Measurements from ENCODE around the gene CDT1. TPM values are rescaled to one million over a fixed set of nuclear protein-coding genes. Genes with fewer than 3 reads are reported as not detected.

Gene CDT1
- total RNA-seq, 3 donors from 2014 or later, result 2.9 to 20.9 (median 7.6) TPM

- DNase-seq (no peak), ATAC-seq (no peak)
- Histone ChIP-seq H3K4me1 (ENCODE audit: low read depth) (peaks cover 3% of the 10 kb centered on the region), H3K4me3 (no peak overlapping the region), H3K9me3 (no peaks in the 10 kb centered on the region), H3K36me3 (ENCODE audit: low read depth) (no peaks in the 10 kb centered on the region)
- intact Hi-C loops (cut with DNase I, micrococcal nuclease), result no loop called here
- no peak for TF ChIP-seq CTCF (IDR thresholded peaks at IDR 0.05)
Measured at GRCh38 chr16:88831838-88832237, 28.2 kb downstream of the CDT1 start.

GRCh38 chr16:88833086-88833485 lies 29.5 kb downstream of the CDT1 start:
- intact Hi-C loops (cut with DNase I, micrococcal nuclease), result no loop called here
- no peaks in the 10 kb centered on the region for H3K36me3 ChIP-seq (ENCODE audit: low read depth)

GRCh38 chr16:88834670-88835069 lies 31.1 kb downstream of the CDT1 start:
- TF ChIP-seq CTCF (IDR thresholded peaks at IDR 0.05), result no peak
- intact Hi-C loops (cut with DNase I, micrococcal nuclease), result no loop called here

More at GRCh38 chr16:88833086-88833485, 29.5 kb downstream of the CDT1 start:
- TF ChIP-seq CTCF (IDR thresholded peaks at IDR 0.05), result no peak
- H3K9me3 ChIP-seq, result no peaks in the 10 kb centered on the region
- ATAC-seq (no peak), DNase-seq (no peak)
- H3K4me1 ChIP-seq (ENCODE audit: low read depth), result no peaks in the 10 kb centered on the region
- H3K4me3 ChIP-seq, result no peak overlapping the region

GRCh38 chr16:88835383-88835782 lies 31.8 kb downstream of the CDT1 start:
- no peak for DNase-seq
- no peaks in the 10 kb centered on the region for H3K4me1 ChIP-seq (ENCODE audit: low read depth)
- H3K36me3 ChIP-seq (ENCODE audit: low read depth), result no peaks in the 10 kb centered on the region
- intact Hi-C loops (cut with DNase I, micrococcal nuclease), result no loop called here
- no peak overlapping the region for H3K4me3 ChIP-seq
- peak; percentile 46 for ATAC-seq
- H3K9me3 ChIP-seq, result no peaks in the 10 kb centered on the region
- no peak for TF ChIP-seq CTCF (IDR thresholded peaks at IDR 0.05)

More at GRCh38 chr16:88834670-88835069, 31.1 kb downstream of the CDT1 start:
- Histone ChIP-seq H3K4me3 (no peak overlapping the region), H3K36me3 (ENCODE audit: low read depth) (no peaks in the 10 kb centered on the region), H3K4me1 (ENCODE audit: low read depth) (no peaks in the 10 kb centered on the region), H3K9me3 (no peaks in the 10 kb centered on the region)
- DNase-seq (no peak), ATAC-seq (no peak)

- no peak for TF ChIP-seq CTCF (IDR thresholded peaks at IDR 0.05)
- no peak for DNase-seq
- intact Hi-C loops (cut with DNase I, micrococcal nuclease), result no loop called here
- H3K4me1 ChIP-seq (ENCODE audit: low read depth), result no peaks in the 10 kb centered on the region
- no peaks in the 10 kb centered on the region for H3K9me3 ChIP-seq
- no peak overlapping the region for H3K4me3 ChIP-seq
- no peak for ATAC-seq
- H3K36me3 ChIP-seq (ENCODE audit: low read depth), result no peaks in the 10 kb centered on the region
Measured at GRCh38 chr16:88835818-88836217, 32.2 kb downstream of the CDT1 start.

- DNase-seq, result no peak
- TF ChIP-seq CTCF (IDR thresholded peaks at IDR 0.05), result no peak
- intact Hi-C loops (cut with DNase I, micrococcal nuclease), result no loop called here
- H3K4me1 ChIP-seq (ENCODE audit: low read depth), result no peaks in the 10 kb centered on the region
- no peaks in the 10 kb centered on the region for H3K36me3 ChIP-seq (ENCODE audit: low read depth)
- no peak for ATAC-seq
- H3K4me3 ChIP-seq, result no peak overlapping the region
- no peaks in the 10 kb centered on the region for H3K9me3 ChIP-seq
Measured at GRCh38 chr16:88836791-88837190, 33.2 kb downstream of the CDT1 start.

Measured in mucosa of descending colon (tissue), 3 donors.